ENCODE measurements around the gene SAPCD1. TPM values are rescaled to one million over a fixed set of nuclear protein-coding genes. Genes with fewer than 3 reads are reported as not detected.
A peak's percentile ranks its signal among the peaks of the same experiment; 100 is the strongest.

The SAPCD1 gene
- total RNA-seq, 1 experiment from 2014 or later: 13.7 TPM

- Mint-ChIP-seq H3K4me3 (no peak overlapping the region), H3K9me3 (no peaks in the 10 kb centered on the region), H3K27me3 (ENCODE audit: low read depth) (no peaks in the 10 kb centered on the region; the same call in 1 of the 2 replicates), H3K36me3 (peaks cover 24% of the 10 kb centered on the region), H3K27ac (0 out of 2 replicates have a peak overlapping the region, but pooled peaks have one; percentile 7), H3K4me1 (peaks cover 23% of the 10 kb centered on the region)
- ChIA-PET CTCF (interaction anchor here (0.5 to 1.3 kb wide), 4 partner anchors 10 to 74 kb away, joined by 3 to 6 read pairs (median 4); no protein-coding TSS in a partner anchor), POLR2A (interaction anchor here (0.8 kb wide), 1 partner anchor 10 kb away, joined by 3 read pairs; no protein-coding TSS in a partner anchor)
- ATAC-seq: no peak
- TF ChIP-seq TEAD4 (CRISPR knock-in tag; IDR thresholded peaks at IDR 0.05) (0 out of 2 replicates have a peak, but pooled peaks have one; percentile 22), USF1 (CRISPR knock-in tag; IDR thresholded peaks at IDR 0.05) (no peak), IRF2 (CRISPR knock-in tag; IDR thresholded peaks at IDR 0.05; ENCODE audit: borderline replicate concordance, low read depth) (no peak), ATF3 (CRISPR knock-in tag; conservative IDR thresholded peaks at IDR 0.05) (0 out of 2 replicates have a peak, but pooled peaks have one; percentile 21)
- DNase-seq (ENCODE audit: low spot score): no peak
These were observed 592 bp downstream of the SAPCD1 start for GRCh38 chr6:31762878-31763618.

GRCh38 chr6:31763619-31763940, 1.1 kb downstream of the SAPCD1 start:
- TF ChIP-seq CTCF (IDR thresholded peaks at IDR 0.05): no peak
- TF ChIP-seq FOXP4 (CRISPR knock-in tag; IDR thresholded peaks at IDR 0.05): no peak
- no peak for TF ChIP-seq TEAD1 (CRISPR knock-in tag; IDR thresholded peaks at IDR 0.05)
- TF ChIP-seq ETV6 (CRISPR knock-in tag; IDR thresholded peaks at IDR 0.05): no peak
- no peak for TF ChIP-seq E2F5 (CRISPR knock-in tag; IDR thresholded peaks at IDR 0.05)
- TF ChIP-seq MLX (CRISPR knock-in tag; IDR thresholded peaks at IDR 0.05): no peak
- TF ChIP-seq NFYB (CRISPR knock-in tag; conservative IDR thresholded peaks at IDR 0.05; ENCODE audit: low read depth): no peak
- TF ChIP-seq ARID4B (CRISPR knock-in tag; IDR thresholded peaks at IDR 0.05; ENCODE audit: borderline replicate concordance): no peak

More at GRCh38 chr6:31763619-31763940, 1.1 kb downstream of the SAPCD1 start:
- CTCF ChIA-PET: interaction anchor here (0.8 to 1.3 kb wide), 3 partner anchors 10 to 74 kb away, joined by 3 to 6 read pairs (median 5); no protein-coding TSS in a partner anchor
- no peaks in the 10 kb centered on the region; the same call in 1 of the 2 replicates for H3K27me3 Mint-ChIP-seq (ENCODE audit: low read depth)
- no peak overlapping the region for H3K4me3 Mint-ChIP-seq
- ATAC-seq (peak; percentile 41), DNase-seq (ENCODE audit: low spot score) (peak; percentile 33)
- H3K27ac Mint-ChIP-seq: 0 out of 2 replicates have a peak overlapping the region, but pooled peaks have one; percentile 7
- POLR2A ChIA-PET: interaction anchor here (0.5 to 0.8 kb wide), 2 partner anchors 11 to 82 kb away, joined by 3 read pairs; partner anchors contain the start of gene LY6G5C
- H3K4me1 Mint-ChIP-seq: peaks cover 23% of the 10 kb centered on the region
- no peaks in the 10 kb centered on the region for H3K9me3 Mint-ChIP-seq
- H3K36me3 Mint-ChIP-seq: peaks cover 22% of the 10 kb centered on the region
